Thyroid gland (tissue), 4 donors: Measurements from ENCODE around the gene GDPD5. TPM values are rescaled to one million over a fixed set of nuclear protein-coding genes. Genes with fewer than 3 reads are reported as not detected.

Experiments used
- DNase-seq, 2 donors: peaks; one replicate each; pipeline ENCODE4 v3.0.0-alpha.2; 2019
- H3K27ac ChIP-seq, 3 donors: fragments of 200-600 bp; sonication (generic); 1 replicate in 2 of 3; 2 replicates in 1 of 3; pipeline ENCODE4 v1.5.1; 2016 to 2019; ENCODE audit warnings: mild to moderate bottlenecking in 1 of 3, moderate library complexity in 1 of 3
- H3K27me3 ChIP-seq: fragments of 200-600 bp; sonication (generic); one replicate; pipeline ENCODE4 v1.5.1; 2019
- H3K36me3 ChIP-seq, 2 donors: fragments of 200-600 bp; sonication (generic); one replicate each; pipeline ENCODE4 v1.5.1; 2016 to 2019
- H3K4me1 ChIP-seq, 2 donors: fragments of 200-600 bp; sonication (generic); one replicate each; pipeline ENCODE4 v1.5.1; 2017 to 2019
- H3K4me3 ChIP-seq, 3 donors: fragments of 200-600 bp; sonication (generic); replicated peaks in 1 of 3; 1 replicate in 2 of 3; 2 replicates in 1 of 3; pipeline ENCODE4 v1.5.1; 2016; ENCODE audit warnings: mild to moderate bottlenecking in 1 of 3
- H3K9me3 ChIP-seq: fragments of 200-600 bp; sonication (generic); one replicate; pipeline ENCODE4 v1.5.1; 2017
- CTCF ChIP-seq, 6 experiments: fragments of 200-600 bp in 3 of 6; fragments of 450-650 bp in 3 of 6; sonication (generic) in 3 of 6; IDR thresholded peaks; one replicate each; pipeline ENCODE4 v1.5.1; 2016 to 2019; ENCODE audit warnings: antibody characterized with exemption in 6 of 6, mild to moderate bottlenecking in 2 of 6, inconsistent platforms in 1 of 6, moderate library complexity in 1 of 6
- POLR2A ChIP-seq, 2 donors: fragments of 450-650 bp; IDR thresholded peaks; one replicate each; pipeline ENCODE4 v1.6.1; 2017; ENCODE audit warnings: antibody characterized with exemption in 2 of 2, mild to moderate bottlenecking in 2 of 2, moderate library complexity in 1 of 2
- WGBS, 2 donors: methylation state at CpG; one replicate each; pipeline ENCODE4 v1.1.5; 2017; 5-methylcytosine and 5-hydroxymethylcytosine counted together
- intact Hi-C: fragments of 100-400 bp; cut with DNase I; formaldehyde crosslinking; loops from one replicate; pipeline ENCODE4 v1.15.1; 2023
- total RNA-seq, 4 donors: library from RNA; depleted of rRNA; stranded (reverse); fragments of >200 nt; gene quantifications; one replicate each; pipeline ENCODE4 v1.2.3, GENCODE V29; 2016

The GDPD5 gene
- total RNA-seq, 4 donors from 2014 or later: 5.6 to 6.4 (median 6.1) TPM

DNA sequence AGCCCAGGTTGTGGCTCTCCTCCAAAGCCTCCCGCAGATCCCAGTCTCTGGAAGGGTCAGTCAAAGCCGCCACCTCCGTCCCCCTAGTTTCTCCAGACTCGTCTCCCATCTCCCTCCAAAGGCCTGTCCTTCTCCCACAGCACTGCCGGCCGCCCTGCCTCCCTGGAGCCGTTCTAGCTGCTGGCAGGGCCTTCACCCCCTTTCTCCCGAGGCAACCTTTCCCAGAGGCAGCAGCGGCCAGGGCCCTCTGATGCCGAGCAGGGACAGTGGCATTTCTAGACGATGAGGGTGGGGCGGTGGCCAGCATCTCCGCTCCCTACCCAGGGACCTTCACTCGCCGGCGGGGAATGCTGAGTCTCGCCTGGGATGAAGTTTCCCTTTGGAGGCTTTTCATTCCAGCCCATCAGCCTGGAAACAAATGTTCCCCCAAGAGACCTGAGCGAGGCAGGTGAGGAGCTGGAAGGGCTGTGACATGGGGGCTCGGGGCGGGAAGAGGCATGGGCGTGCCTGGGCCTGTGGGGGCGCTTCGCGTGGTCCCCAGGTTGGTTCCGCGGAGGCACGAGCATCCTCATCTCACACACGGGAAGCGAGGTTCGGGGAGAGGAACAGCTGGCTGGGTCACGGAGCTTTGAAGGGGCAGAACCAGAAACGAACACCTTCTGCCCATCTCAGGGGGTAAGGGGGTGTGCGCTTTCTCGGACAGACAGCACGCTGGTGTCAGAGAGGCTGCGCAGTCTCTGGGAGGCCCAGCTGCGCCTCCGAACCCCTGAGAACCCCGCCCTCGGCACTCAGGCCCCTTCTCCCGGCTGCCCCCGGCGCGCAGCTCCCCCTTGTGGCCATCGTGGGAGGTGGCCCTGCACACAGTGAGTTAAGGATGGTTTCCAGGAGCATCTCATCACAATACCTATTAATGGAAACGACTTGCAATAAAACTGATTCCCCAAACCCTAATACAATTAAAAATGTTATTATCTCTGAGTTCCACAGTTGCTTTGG is 74.6 kb downstream of the GDPD5 start:
- intact Hi-C loops: no loop called here
- Histone ChIP-seq H3K27me3 (no peaks in the 10 kb centered on the region), H3K4me1 (peaks cover 16 to 24% of the 10 kb centered on the region in 2 donors), H3K36me3 (no peaks in the 10 kb centered on the region), H3K4me3 (no peak overlapping the region), H3K9me3 (no peaks in the 10 kb centered on the region), H3K27ac (no peak overlapping the region)
- TF ChIP-seq POLR2A (IDR thresholded peaks at IDR 0.05): no peak
- peak in 4 of 6 experiments; percentile 18 to 46 (median 27) for TF ChIP-seq CTCF (IDR thresholded peaks at IDR 0.05)
- WGBS, 2 donors: 52 to 77% methylated on average over 31 to 35 of the region's 46 CpGs
- no peak for DNase-seq

DNA sequence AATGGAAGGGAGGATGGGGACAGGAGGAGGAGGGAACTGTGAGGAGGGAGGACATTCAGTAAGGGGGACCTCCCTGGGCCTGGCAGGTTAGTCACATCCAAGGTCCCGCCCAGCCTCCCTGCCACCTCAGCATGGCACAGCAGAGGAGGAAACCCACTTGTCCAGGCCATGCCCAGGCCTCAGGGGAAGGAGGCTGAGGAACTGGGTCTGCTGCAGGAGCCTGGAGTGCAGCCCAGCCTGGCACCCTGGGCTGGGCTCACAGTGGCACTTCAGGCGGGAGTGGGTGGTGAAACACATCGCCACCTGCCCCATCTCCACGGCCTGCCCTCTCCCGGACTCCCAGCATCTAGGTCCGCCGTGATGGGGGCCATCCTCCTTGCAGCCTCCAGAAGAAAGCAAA is 75.5 kb downstream of the GDPD5 start:
- WGBS, 2 donors: 93 to 95% methylated on average over 3 to 7 of the region's 7 CpGs
- TF ChIP-seq POLR2A (IDR thresholded peaks at IDR 0.05) (no peak), CTCF (IDR thresholded peaks at IDR 0.05) (no peak)
- intact Hi-C loops: no loop called here

DNA sequence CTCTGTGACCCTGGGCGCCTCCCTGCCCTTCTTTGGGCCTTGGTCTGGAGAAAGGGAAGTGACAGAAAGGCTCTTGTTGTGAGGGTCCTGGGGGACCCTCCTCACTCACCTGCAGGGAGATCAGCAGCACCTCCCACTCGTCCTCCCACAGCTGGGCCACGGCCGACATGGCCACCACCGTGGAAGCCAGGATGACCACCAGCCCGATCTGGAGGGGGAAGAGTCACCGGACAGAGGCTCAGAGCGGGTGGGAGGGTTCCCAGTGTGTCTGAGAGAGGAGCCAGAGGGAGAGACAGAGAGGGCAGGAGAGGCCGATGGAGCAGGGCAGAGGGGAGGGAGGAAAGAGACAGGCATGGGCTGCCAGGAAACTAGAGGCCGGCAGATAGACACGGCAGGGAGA is 76.0 kb downstream of the GDPD5 start:
- TF ChIP-seq POLR2A (IDR thresholded peaks at IDR 0.05): no peak
- TF ChIP-seq CTCF (IDR thresholded peaks at IDR 0.05): no peak
- intact Hi-C loops: no loop called here

More for the DNA sequence above, 75.5 kb downstream of the GDPD5 start:
- no peak for DNase-seq
- Histone ChIP-seq H3K27me3 (no peaks in the 10 kb centered on the region), H3K4me3 (no peak overlapping the region), H3K4me1 (peaks cover 13 to 16% of the 10 kb centered on the region in 2 donors), H3K27ac (no peak overlapping the region), H3K36me3 (no peaks in the 10 kb centered on the region), H3K9me3 (no peaks in the 10 kb centered on the region)

GRCh38 chr11:75449271-75449670 is 76.5 kb downstream of the GDPD5 start:
- Histone ChIP-seq H3K36me3 (no peaks in the 10 kb centered on the region), H3K27ac (no peak overlapping the region), H3K4me1 (peaks cover 4 to 6% of the 10 kb centered on the region in 2 donors), H3K27me3 (no peaks in the 10 kb centered on the region), H3K4me3 (no peak overlapping the region), H3K9me3 (no peaks in the 10 kb centered on the region)
- intact Hi-C loops: no loop called here
- no peak for TF ChIP-seq POLR2A (IDR thresholded peaks at IDR 0.05)
- no peak for TF ChIP-seq CTCF (IDR thresholded peaks at IDR 0.05)
- no peak for DNase-seq
- WGBS, 2 donors: 81 to 87% methylated on average over 9 to 10 of the region's 10 CpGs

More for the DNA sequence above, 76.0 kb downstream of the GDPD5 start:
- H3K27ac ChIP-seq: no peak overlapping the region
- H3K9me3 ChIP-seq: no peaks in the 10 kb centered on the region
- no peak overlapping the region for H3K4me3 ChIP-seq
- no peak for DNase-seq
- H3K27me3 ChIP-seq: no peaks in the 10 kb centered on the region
- 85 to 95% methylated on average over 10 to 11 of the region's 11 CpGs for WGBS, 2 donors
- no peaks in the 10 kb centered on the region for H3K36me3 ChIP-seq
- H3K4me1 ChIP-seq: peaks cover 9 to 11% of the 10 kb centered on the region in 2 donors

DNA sequence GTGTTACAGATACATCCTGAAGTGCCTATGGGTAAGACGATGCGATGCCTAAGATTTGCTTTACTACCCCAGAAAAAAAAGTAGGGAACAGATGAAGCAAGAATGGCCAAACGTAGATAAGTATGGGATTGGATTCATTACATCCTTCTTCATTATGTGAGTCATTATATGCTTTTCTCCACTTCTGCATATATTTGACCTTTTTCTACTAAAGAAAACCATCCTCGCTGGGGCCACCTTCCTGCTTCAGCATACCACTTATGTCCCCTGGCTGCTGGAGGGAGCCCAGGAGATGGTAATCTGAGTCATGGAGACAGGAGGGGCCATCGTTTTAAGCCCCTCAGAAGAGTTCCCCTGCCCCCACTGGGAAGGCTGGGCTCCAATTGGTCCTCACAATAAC is 78.3 kb downstream of the GDPD5 start:
- no peaks in the 10 kb centered on the region for H3K9me3 ChIP-seq
- 77 to 81% methylated on average over 5 of the region's 5 CpGs for WGBS, 2 donors
- H3K4me3 ChIP-seq: no peak overlapping the region
- no peaks in the 10 kb centered on the region for H3K27me3 ChIP-seq
- TF ChIP-seq POLR2A (IDR thresholded peaks at IDR 0.05): no peak
- no peak for TF ChIP-seq CTCF (IDR thresholded peaks at IDR 0.05)
- H3K27ac ChIP-seq: no peak overlapping the region
- no peaks in the 10 kb centered on the region for H3K4me1 ChIP-seq
- no peak for DNase-seq
- intact Hi-C loops: no loop called here
- H3K36me3 ChIP-seq: no peaks in the 10 kb centered on the region
